ENCODE data around the gene PRXL2A.

DNA sequence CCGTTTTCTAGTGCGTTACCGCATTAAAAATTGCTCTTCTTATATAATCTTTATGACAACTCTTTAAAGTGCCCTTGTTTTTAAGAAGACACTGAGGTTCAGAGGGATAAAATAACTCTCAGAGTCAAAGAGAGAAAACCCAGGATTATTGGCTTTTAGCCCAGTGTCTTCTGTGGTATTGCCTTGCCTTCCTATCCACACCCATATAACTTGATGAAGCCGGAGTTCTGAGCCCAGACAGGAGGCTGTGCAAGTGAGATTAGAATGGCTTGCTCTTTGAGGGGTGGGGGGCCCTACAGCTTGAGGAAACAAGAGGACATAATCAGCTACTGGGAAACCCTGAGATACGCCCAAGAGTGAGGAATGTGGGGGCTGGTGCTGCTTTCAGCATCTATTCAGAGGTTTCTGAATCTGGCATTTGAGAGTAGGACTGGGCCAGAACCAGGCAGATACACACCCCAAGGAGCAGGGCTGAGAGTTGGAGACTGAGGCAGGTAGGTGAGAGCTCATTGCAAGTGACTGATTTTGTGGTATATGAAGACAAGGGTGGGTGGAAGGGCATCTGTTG lies 2.3 kb downstream of the PRXL2A start:
- TF ChIP-seq POLR2AphosphoS5 (IDR thresholded peaks at IDR 0.05; ENCODE audit: low read depth) (no peak), EZH2 (IDR thresholded peaks at IDR 0.05; ENCODE audit: low read depth, unreplicated experiment) (no peak)
- TF ChIP-seq, protein P1, sequence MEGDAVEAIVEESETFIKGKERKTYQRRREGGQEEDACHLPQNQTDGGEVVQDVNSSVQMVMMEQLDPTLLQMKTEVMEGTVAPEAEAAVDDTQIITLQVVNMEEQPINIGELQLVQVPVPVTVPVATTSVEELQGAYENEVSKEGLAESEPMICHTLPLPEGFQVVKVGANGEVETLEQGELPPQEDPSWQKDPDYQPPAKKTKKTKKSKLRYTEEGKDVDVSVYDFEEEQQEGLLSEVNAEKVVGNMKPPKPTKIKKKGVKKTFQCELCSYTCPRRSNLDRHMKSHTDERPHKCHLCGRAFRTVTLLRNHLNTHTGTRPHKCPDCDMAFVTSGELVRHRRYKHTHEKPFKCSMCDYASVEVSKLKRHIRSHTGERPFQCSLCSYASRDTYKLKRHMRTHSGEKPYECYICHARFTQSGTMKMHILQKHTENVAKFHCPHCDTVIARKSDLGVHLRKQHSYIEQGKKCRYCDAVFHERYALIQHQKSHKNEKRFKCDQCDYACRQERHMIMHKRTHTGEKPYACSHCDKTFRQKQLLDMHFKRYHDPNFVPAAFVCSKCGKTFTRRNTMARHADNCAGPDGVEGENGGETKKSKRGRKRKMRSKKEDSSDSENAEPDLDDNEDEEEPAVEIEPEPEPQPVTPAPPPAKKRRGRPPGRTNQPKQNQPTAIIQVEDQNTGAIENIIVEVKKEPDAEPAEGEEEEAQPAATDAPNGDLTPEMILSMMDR (conservative IDR thresholded peaks at IDR 0.05; ENCODE audit: low read depth in 2 of 2) = no peak

Data from GM23338 (cell line).